GM19468 (cell line): ENCODE results near the gene ZNF701.

Experiments
- ATAC-seq: cut with Tn5 transposase; IDR thresholded peaks from one replicate; pipeline ENCODE4 v1.9.1; 2021; ENCODE audit warnings: mild to moderate bottlenecking, moderate library complexity, moderate number of reproducible peaks; ENCODE audit not compliant: unreplicated experiment; ENCODE audit errors: extremely low read depth

The ZNF701 gene

GRCh38 chr19:52635786-52636570 lies 65.9 kb downstream of the ZNF701 start:
- no peak for ATAC-seq
